Suprapubic skin (tissue), 3 donors: ENCODE data around the gene DVL1.

Source experiments
- CTCF ChIP-seq, 2 donors: fragments of 200-600 bp in 1 of 2; fragments of 450-650 bp in 1 of 2; sonication (generic) in 1 of 2; IDR thresholded peaks; one replicate each; pipeline ENCODE4 v1.5.1; 2016 to 2019; ENCODE audit warnings: antibody characterized with exemption in 2 of 2, mild to moderate bottlenecking in 1 of 2, moderate library complexity in 1 of 2
- POLR2AphosphoS5 ChIP-seq, 3 donors: sonication (generic); formaldehyde crosslinking; IDR thresholded peaks; one replicate each; pipeline ENCODE4 v1.6.1; 2017; ENCODE audit warnings: antibody characterized with exemption in 3 of 3

- TF ChIP-seq CTCF (IDR thresholded peaks at IDR 0.05), result no peak
- no peak for TF ChIP-seq POLR2AphosphoS5 (IDR thresholded peaks at IDR 0.05)
These were observed 7.1 kb downstream of the DVL1 start for GRCh38 chr1:1342061-1342562.
